ENCODE results near the gene COL9A1.

COL9A1 gene

GRCh38 chr6:70225055-70225454, 77.8 kb downstream of the COL9A1 start:
- no peaks in the 10 kb centered on the region for H3K36me3 ChIP-seq (ENCODE audit: control insufficient read depth in 1 of 2, insufficient read depth in 2 of 2, low read length in 2 of 2)
- no peaks in the 10 kb centered on the region for H3K27me3 ChIP-seq (ENCODE audit: low read depth, low read length)
- H3K4me1 ChIP-seq (ENCODE audit: control insufficient read depth in 1 of 2, insufficient read depth in 2 of 2, low read length in 2 of 2), result peaks cover 0 to 5% of the 10 kb centered on the region in 2 donors
- H3K4me3 ChIP-seq (ENCODE audit: low read depth in 1 of 2, low read length in 2 of 2), result no peak overlapping the region
- H3K27ac ChIP-seq (ENCODE audit: low read length), result no peak overlapping the region
- no peaks in the 10 kb centered on the region for H3K9me3 ChIP-seq (ENCODE audit: control insufficient read depth in 1 of 2, low read length in 2 of 2)

- H3K36me3 ChIP-seq (ENCODE audit: control insufficient read depth in 1 of 2, insufficient read depth in 2 of 2, low read length in 2 of 2), result no peaks in the 10 kb centered on the region
- no peak overlapping the region for H3K27ac ChIP-seq (ENCODE audit: low read length)
- no peaks in the 10 kb centered on the region for H3K27me3 ChIP-seq (ENCODE audit: low read depth, low read length)
- no peak overlapping the region for H3K4me3 ChIP-seq (ENCODE audit: low read depth in 1 of 2, low read length in 2 of 2)
- no peaks in the 10 kb centered on the region for H3K9me3 ChIP-seq (ENCODE audit: control insufficient read depth in 1 of 2, low read length in 2 of 2)
- H3K4me1 ChIP-seq (ENCODE audit: control insufficient read depth in 1 of 2, insufficient read depth in 2 of 2, low read length in 2 of 2), result no peaks in the 10 kb centered on the region
Observed at GRCh38 chr6:70222439-70222749, 80.5 kb downstream of the COL9A1 start.

GRCh38 chr6:70221715-70222438, 81.0 kb downstream of the COL9A1 start:
- no peaks in the 10 kb centered on the region for H3K36me3 ChIP-seq (ENCODE audit: control insufficient read depth in 1 of 2, insufficient read depth in 2 of 2, low read length in 2 of 2)
- H3K4me1 ChIP-seq (ENCODE audit: control insufficient read depth in 1 of 2, insufficient read depth in 2 of 2, low read length in 2 of 2), result no peaks in the 10 kb centered on the region
- H3K27ac ChIP-seq (ENCODE audit: low read length), result no peak overlapping the region

GRCh38 chr6:70221025-70221714, 81.7 kb downstream of the COL9A1 start:
- no peaks in the 10 kb centered on the region for H3K27me3 ChIP-seq (ENCODE audit: low read depth, low read length)
- H3K36me3 ChIP-seq (ENCODE audit: control insufficient read depth in 1 of 2, insufficient read depth in 2 of 2, low read length in 2 of 2), result no peaks in the 10 kb centered on the region
- no peaks in the 10 kb centered on the region for H3K9me3 ChIP-seq (ENCODE audit: control insufficient read depth in 1 of 2, low read length in 2 of 2)
- H3K4me3 ChIP-seq (ENCODE audit: low read depth in 1 of 2, low read length in 2 of 2), result no peak overlapping the region
- H3K27ac ChIP-seq (ENCODE audit: low read length), result no peak overlapping the region
- no peaks in the 10 kb centered on the region for H3K4me1 ChIP-seq (ENCODE audit: control insufficient read depth in 1 of 2, insufficient read depth in 2 of 2, low read length in 2 of 2)

More at GRCh38 chr6:70221715-70222438, 81.0 kb downstream of the COL9A1 start:
- Histone ChIP-seq H3K9me3 (ENCODE audit: control insufficient read depth in 1 of 2, low read length in 2 of 2) (no peaks in the 10 kb centered on the region), H3K4me3 (ENCODE audit: low read depth in 1 of 2, low read length in 2 of 2) (no peak overlapping the region), H3K27me3 (ENCODE audit: low read depth, low read length) (no peaks in the 10 kb centered on the region)

GRCh38 chr6:70219943-70220613, 82.8 kb downstream of the COL9A1 start:
- Histone ChIP-seq H3K4me1 (ENCODE audit: control insufficient read depth in 1 of 2, insufficient read depth in 2 of 2, low read length in 2 of 2) (no peaks in the 10 kb centered on the region), H3K27me3 (ENCODE audit: low read depth, low read length) (no peaks in the 10 kb centered on the region), H3K36me3 (ENCODE audit: control insufficient read depth in 1 of 2, insufficient read depth in 2 of 2, low read length in 2 of 2) (no peaks in the 10 kb centered on the region), H3K9me3 (ENCODE audit: control insufficient read depth in 1 of 2, low read length in 2 of 2) (no peaks in the 10 kb centered on the region), H3K4me3 (ENCODE audit: low read depth in 1 of 2, low read length in 2 of 2) (no peak overlapping the region), H3K27ac (ENCODE audit: low read length) (no peak overlapping the region)

- H3K36me3 ChIP-seq (ENCODE audit: control insufficient read depth in 1 of 2, insufficient read depth in 2 of 2, low read length in 2 of 2), result no peaks in the 10 kb centered on the region
- no peak overlapping the region for H3K4me3 ChIP-seq (ENCODE audit: low read depth in 1 of 2, low read length in 2 of 2)
- no peaks in the 10 kb centered on the region for H3K9me3 ChIP-seq (ENCODE audit: control insufficient read depth in 1 of 2, low read length in 2 of 2)
- H3K4me1 ChIP-seq (ENCODE audit: control insufficient read depth in 1 of 2, insufficient read depth in 2 of 2, low read length in 2 of 2), result no peaks in the 10 kb centered on the region
- H3K27ac ChIP-seq (ENCODE audit: low read length), result no peak overlapping the region
- no peaks in the 10 kb centered on the region for H3K27me3 ChIP-seq (ENCODE audit: low read depth, low read length)
Observed at GRCh38 chr6:70216767-70217166, 86.1 kb downstream of the COL9A1 start.

GRCh38 chr6:70215460-70216108, 87.3 kb downstream of the COL9A1 start:
- H3K36me3 ChIP-seq (ENCODE audit: control insufficient read depth in 1 of 2, insufficient read depth in 2 of 2, low read length in 2 of 2), result no peaks in the 10 kb centered on the region
- no peaks in the 10 kb centered on the region for H3K27me3 ChIP-seq (ENCODE audit: low read depth, low read length)
- H3K4me3 ChIP-seq (ENCODE audit: low read depth in 1 of 2, low read length in 2 of 2), result no peak overlapping the region
- H3K9me3 ChIP-seq (ENCODE audit: control insufficient read depth in 1 of 2, low read length in 2 of 2), result no peaks in the 10 kb centered on the region
- H3K4me1 ChIP-seq (ENCODE audit: control insufficient read depth in 1 of 2, insufficient read depth in 2 of 2, low read length in 2 of 2), result no peaks in the 10 kb centered on the region
- H3K27ac ChIP-seq (ENCODE audit: low read length), result no peak overlapping the region

- Histone ChIP-seq H3K4me3 (ENCODE audit: low read depth in 1 of 2, low read length in 2 of 2) (no peak overlapping the region), H3K9me3 (ENCODE audit: control insufficient read depth in 1 of 2, low read length in 2 of 2) (no peaks in the 10 kb centered on the region), H3K27ac (ENCODE audit: low read length) (no peak overlapping the region), H3K4me1 (ENCODE audit: control insufficient read depth in 1 of 2, insufficient read depth in 2 of 2, low read length in 2 of 2) (no peaks in the 10 kb centered on the region), H3K27me3 (ENCODE audit: low read depth, low read length) (no peaks in the 10 kb centered on the region), H3K36me3 (ENCODE audit: control insufficient read depth in 1 of 2, insufficient read depth in 2 of 2, low read length in 2 of 2) (no peaks in the 10 kb centered on the region)
Observed at GRCh38 chr6:70210462-70210861, 92.4 kb downstream of the COL9A1 start.

GRCh38 chr6:70208235-70208790, 94.6 kb downstream of the COL9A1 start:
- Histone ChIP-seq H3K36me3 (ENCODE audit: control insufficient read depth in 1 of 2, insufficient read depth in 2 of 2, low read length in 2 of 2) (no peaks in the 10 kb centered on the region), H3K9me3 (ENCODE audit: control insufficient read depth in 1 of 2, low read length in 2 of 2) (no peaks in the 10 kb centered on the region), H3K27me3 (ENCODE audit: low read depth, low read length) (no peaks in the 10 kb centered on the region), H3K27ac (ENCODE audit: low read length) (no peak overlapping the region), H3K4me1 (ENCODE audit: control insufficient read depth in 1 of 2, insufficient read depth in 2 of 2, low read length in 2 of 2) (no peaks in the 10 kb centered on the region), H3K4me3 (ENCODE audit: low read depth in 1 of 2, low read length in 2 of 2) (no peak overlapping the region)

- no peaks in the 10 kb centered on the region for H3K36me3 ChIP-seq (ENCODE audit: control insufficient read depth in 1 of 2, insufficient read depth in 2 of 2, low read length in 2 of 2)
- H3K27me3 ChIP-seq (ENCODE audit: low read depth, low read length), result no peaks in the 10 kb centered on the region
- no peaks in the 10 kb centered on the region for H3K9me3 ChIP-seq (ENCODE audit: control insufficient read depth in 1 of 2, low read length in 2 of 2)
- no peak overlapping the region for H3K4me3 ChIP-seq (ENCODE audit: low read depth in 1 of 2, low read length in 2 of 2)
- no peaks in the 10 kb centered on the region for H3K4me1 ChIP-seq (ENCODE audit: control insufficient read depth in 1 of 2, insufficient read depth in 2 of 2, low read length in 2 of 2)
- no peak overlapping the region for H3K27ac ChIP-seq (ENCODE audit: low read length)
Observed at GRCh38 chr6:70198785-70199184, 104.1 kb downstream of the COL9A1 start.

- Histone ChIP-seq H3K4me1 (ENCODE audit: control insufficient read depth in 1 of 2, insufficient read depth in 2 of 2, low read length in 2 of 2) (no peaks in the 10 kb centered on the region), H3K4me3 (ENCODE audit: low read depth in 1 of 2, low read length in 2 of 2) (no peak overlapping the region), H3K9me3 (ENCODE audit: control insufficient read depth in 1 of 2, low read length in 2 of 2) (no peaks in the 10 kb centered on the region), H3K27me3 (ENCODE audit: low read depth, low read length) (no peaks in the 10 kb centered on the region), H3K36me3 (ENCODE audit: control insufficient read depth in 1 of 2, insufficient read depth in 2 of 2, low read length in 2 of 2) (no peaks in the 10 kb centered on the region), H3K27ac (ENCODE audit: low read length) (no peak overlapping the region)
Observed at GRCh38 chr6:70196531-70196930, 106.4 kb downstream of the COL9A1 start.
